A673 (cell line): Measurements from ENCODE around the gene CHKA.

Source experiments
- CTCF ChIP-seq: fragments of 300-800, 200-600 bp; sonication (generic); conservative IDR thresholded peaks from 2 replicates; pipeline ENCODE4 v1.5.1; 2017; ENCODE audit warnings: low read depth, mild to moderate bottlenecking, antibody characterized with exemption, low read length, moderate library complexity, mixed read lengths
- EZH2 ChIP-seq: fragments of 200-600 bp; sonication (generic); IDR thresholded peaks from 2 replicates; pipeline ENCODE4 v1.6.1; 2017; ENCODE audit warnings: borderline replicate concordance, low read depth, mild to moderate bottlenecking, mixed read lengths, antibody characterized with exemption, low read length; ENCODE audit not compliant: poor library complexity, severe bottlenecking

DNA sequence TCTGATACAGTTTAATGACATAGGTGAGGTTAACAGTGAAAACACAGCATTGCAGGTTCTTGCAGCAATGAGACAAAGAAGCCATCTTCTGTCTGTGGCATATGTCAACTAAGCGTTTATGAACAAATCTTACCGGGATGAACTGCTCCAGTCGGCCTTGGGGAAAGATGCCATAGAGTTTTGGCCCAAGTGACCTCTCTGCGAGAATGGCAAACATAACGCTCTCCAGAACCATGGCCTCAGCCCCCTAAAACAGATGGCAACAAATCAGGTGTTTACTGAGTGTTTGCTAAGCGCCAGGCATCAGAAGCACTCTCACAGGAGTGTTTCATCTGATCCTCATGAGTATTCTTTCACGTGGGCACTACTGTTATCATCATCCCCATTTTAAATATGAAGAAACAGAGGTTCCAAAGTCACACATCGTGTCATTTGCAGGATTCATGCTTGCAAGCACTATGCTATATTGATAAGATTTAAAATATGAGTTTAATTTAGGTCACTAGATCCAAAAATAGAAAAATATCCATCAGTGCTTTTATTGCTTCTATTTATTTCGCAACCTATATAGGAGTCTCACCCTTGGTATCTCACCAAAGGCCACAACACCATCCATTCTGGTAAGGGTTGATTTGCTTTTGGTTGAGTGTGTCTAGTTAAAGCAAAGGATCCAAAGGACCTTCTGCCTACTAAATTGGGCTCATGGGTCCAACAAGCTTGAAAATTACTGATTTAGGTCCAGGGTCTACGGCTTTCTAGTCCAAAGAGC lies 46.4 kb downstream of the CHKA start:
- no peak for TF ChIP-seq CTCF
- no peak for TF ChIP-seq EZH2
